Immature natural killer cell (primary cell): Measurements from ENCODE around the gene CDK5. TPM values are rescaled to one million over a fixed set of nuclear protein-coding genes. Genes with fewer than 3 reads are reported as not detected.
A peak's percentile ranks its signal among the peaks of the same experiment; 100 is the strongest.

Source experiments
- DNase-seq, 3 donors: peaks; one replicate each; pipeline ENCODE4 v3.0.0; 2022; ENCODE audit warnings: mixed read lengths in 1 of 3
- H3K27ac Mint-ChIP-seq, 6 donors: one replicate each; pipeline ENCODE4 v1.8.0; 2020; ENCODE audit warnings: mixed read lengths in 6 of 6, mild to moderate bottlenecking in 5 of 6, inconsistent platforms in 4 of 6, moderate library complexity in 3 of 6
- H3K27me3 Mint-ChIP-seq, 3 donors: one replicate each; pipeline ENCODE4 v1.8.0; 2020 to 2021; ENCODE audit warnings: low read depth in 3 of 3, mild to moderate bottlenecking in 3 of 3, mixed read lengths in 3 of 3, moderate library complexity in 3 of 3, inconsistent platforms in 1 of 3
- H3K36me3 Mint-ChIP-seq, 3 donors: one replicate each; pipeline ENCODE4 v1.8.0; 2020; ENCODE audit warnings: mixed read lengths in 3 of 3, inconsistent platforms in 2 of 3, mild to moderate bottlenecking in 2 of 3
- H3K4me1 Mint-ChIP-seq, 2 donors: one replicate each; pipeline ENCODE4 v1.8.0; 2020; ENCODE audit warnings: inconsistent platforms in 2 of 2, mild to moderate bottlenecking in 2 of 2, mixed read lengths in 2 of 2, moderate library complexity in 1 of 2
- H3K4me3 Mint-ChIP-seq, 5 donors: one replicate each; pipeline ENCODE4 v1.8.0; 2020; ENCODE audit warnings: mild to moderate bottlenecking in 5 of 5, mixed read lengths in 5 of 5, inconsistent platforms in 3 of 5, moderate library complexity in 3 of 5
- H3K9me3 Mint-ChIP-seq, 6 donors: one replicate each; pipeline ENCODE4 v1.8.0; 2020; ENCODE audit warnings: mild to moderate bottlenecking in 6 of 6, mixed read lengths in 6 of 6, inconsistent platforms in 4 of 6, moderate library complexity in 3 of 6
- polyA plus RNA-seq, 3 donors: library from polyadenylated mRNA; unstranded; fragments of 300-500 nt; fragmentation: Illumina TruSeq; gene quantifications; one replicate each; pipeline ENCODE4 v1.2.3, GENCODE V29; 2021

The CDK5 gene
- polyA plus RNA-seq, 3 donors from 2014 or later: 15.6 to 18.9 (median 17.9) TPM

GRCh38 chr7:151074817-151075661 lies 17.3 kb upstream of the CDK5 start:
- Mint-ChIP-seq H3K36me3 (peaks cover 0 to 8% (median 0%) of the 10 kb centered on the region in 3 donors), H3K27ac (no peak overlapping the region)

DNA sequence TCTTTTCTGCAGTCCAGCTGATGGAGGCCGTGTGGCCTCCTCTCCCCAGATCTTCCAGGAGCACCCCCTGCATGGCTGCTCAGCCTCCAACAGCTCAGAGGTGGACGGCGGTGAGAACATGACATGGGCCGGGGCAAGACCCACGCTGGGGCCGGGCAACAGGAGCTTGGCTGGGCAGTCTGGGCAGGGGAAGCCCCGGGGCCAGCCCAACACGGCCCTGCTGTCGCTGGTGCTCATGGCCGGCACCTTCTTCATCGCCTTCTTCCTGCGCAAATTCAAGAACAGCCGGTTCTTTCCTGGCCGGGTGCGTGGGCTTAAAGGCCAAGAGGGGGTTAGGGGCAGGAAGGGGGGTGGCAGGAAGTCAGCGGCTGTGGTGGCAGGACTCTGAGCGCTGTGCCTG lies 16.3 kb upstream of the CDK5 start:
- Mint-ChIP-seq H3K36me3 (peaks cover 0 to 14% (median 4%) of the 10 kb centered on the region in 3 donors), H3K27me3 (peaks cover 0 to 5% (median 0%) of the 10 kb centered on the region in 3 donors), H3K9me3 (no peaks in the 10 kb centered on the region), H3K4me1 (peaks cover 8% of the 10 kb centered on the region in 2 donors), H3K27ac (peak overlapping the region in 1 of 6 donors; percentile 28), H3K4me3 (no peak overlapping the region)
- no peak for DNase-seq

More at GRCh38 chr7:151074817-151075661, 17.3 kb upstream of the CDK5 start:
- Mint-ChIP-seq H3K4me3 (no peak overlapping the region), H3K4me1 (peaks cover 16 to 19% of the 10 kb centered on the region in 2 donors), H3K27me3 (peaks cover 0 to 7% (median 0%) of the 10 kb centered on the region in 3 donors), H3K9me3 (no peaks in the 10 kb centered on the region)
- DNase-seq: no peak

GRCh38 chr7:151071032-151071866 lies 13.6 kb upstream of the CDK5 start:
- no peak overlapping the region for H3K4me3 Mint-ChIP-seq
- H3K27ac Mint-ChIP-seq: no peak overlapping the region
- no peaks in the 10 kb centered on the region for H3K27me3 Mint-ChIP-seq
- no peaks in the 10 kb centered on the region for H3K4me1 Mint-ChIP-seq
- H3K9me3 Mint-ChIP-seq: no peaks in the 10 kb centered on the region
- no peak for DNase-seq
- peaks cover 0 to 22% (median 4%) of the 10 kb centered on the region in 3 donors for H3K36me3 Mint-ChIP-seq

- no peaks in the 10 kb centered on the region for H3K4me1 Mint-ChIP-seq
- H3K4me3 Mint-ChIP-seq: no peak overlapping the region
- DNase-seq: no peak
- H3K27ac Mint-ChIP-seq: no peak overlapping the region
- peaks cover 0 to 20% (median 4%) of the 10 kb centered on the region in 3 donors for H3K36me3 Mint-ChIP-seq
- no peaks in the 10 kb centered on the region for H3K27me3 Mint-ChIP-seq
- H3K9me3 Mint-ChIP-seq: no peaks in the 10 kb centered on the region
These were observed 12.9 kb upstream of the CDK5 start for GRCh38 chr7:151070574-151070960.

DNA sequence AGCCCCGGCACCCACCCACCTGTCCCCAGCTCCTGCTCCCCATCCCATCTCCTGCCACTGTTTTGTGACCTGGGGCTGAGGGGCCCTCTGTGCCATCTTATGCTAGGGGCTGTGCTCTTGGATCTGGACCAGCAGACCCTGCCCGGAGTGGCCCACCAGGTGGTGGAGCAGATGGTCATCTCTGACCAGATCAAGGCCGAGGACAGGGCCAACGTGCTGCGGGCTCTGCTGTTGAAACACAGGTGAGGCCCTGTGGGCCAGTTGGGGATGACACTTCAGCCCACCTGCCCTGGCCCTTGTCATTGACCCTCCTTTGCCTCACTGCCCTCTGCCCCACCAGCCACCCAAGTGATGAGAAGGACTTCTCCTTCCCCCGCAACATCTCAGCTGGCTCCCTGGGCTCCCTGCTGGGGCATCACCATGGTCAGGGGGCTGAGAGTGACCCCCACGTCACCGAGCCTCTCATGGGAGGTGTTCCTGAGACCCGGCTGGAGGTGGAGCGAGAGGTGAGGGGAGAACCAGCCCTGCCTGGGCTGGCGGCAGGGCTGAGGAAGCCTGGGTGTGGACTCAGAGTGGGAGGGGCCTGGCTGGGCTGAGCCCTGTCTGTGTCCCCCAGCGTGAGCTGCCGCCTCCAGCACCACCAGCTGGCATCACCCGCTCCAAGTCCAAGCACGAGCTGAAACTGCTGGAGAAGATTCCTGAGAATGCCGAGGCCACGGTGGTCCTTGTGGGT lies 12.3 kb upstream of the CDK5 start:
- no peaks in the 10 kb centered on the region for H3K4me1 Mint-ChIP-seq
- no peak overlapping the region for H3K4me3 Mint-ChIP-seq
- no peak overlapping the region for H3K27ac Mint-ChIP-seq
- no peak for DNase-seq
- no peaks in the 10 kb centered on the region for H3K9me3 Mint-ChIP-seq
- H3K27me3 Mint-ChIP-seq: no peaks in the 10 kb centered on the region
- peaks cover 0 to 22% (median 4%) of the 10 kb centered on the region in 3 donors for H3K36me3 Mint-ChIP-seq

- H3K4me3 Mint-ChIP-seq: no peak overlapping the region
- H3K4me1 Mint-ChIP-seq: no peaks in the 10 kb centered on the region
- peaks cover 0 to 22% (median 4%) of the 10 kb centered on the region in 3 donors for H3K36me3 Mint-ChIP-seq
- no peak overlapping the region for H3K27ac Mint-ChIP-seq
- no peak for DNase-seq
- H3K9me3 Mint-ChIP-seq: no peaks in the 10 kb centered on the region
- no peaks in the 10 kb centered on the region for H3K27me3 Mint-ChIP-seq
These were observed 10.5 kb upstream of the CDK5 start for GRCh38 chr7:151068069-151068773.

- DNase-seq: no peak
- Mint-ChIP-seq H3K4me1 (peaks cover 3 to 5% of the 10 kb centered on the region in 2 donors), H3K36me3 (peaks cover 0 to 22% (median 4%) of the 10 kb centered on the region in 3 donors), H3K4me3 (no peak overlapping the region), H3K9me3 (no peaks in the 10 kb centered on the region), H3K27ac (no peak overlapping the region), H3K27me3 (no peaks in the 10 kb centered on the region)
These were observed 8.7 kb upstream of the CDK5 start for GRCh38 chr7:151066273-151066974.

- peaks cover 8 to 12% of the 10 kb centered on the region in 2 donors for H3K4me1 Mint-ChIP-seq
- no peaks in the 10 kb centered on the region for H3K9me3 Mint-ChIP-seq
- peaks cover 0 to 18% (median 4%) of the 10 kb centered on the region in 3 donors for H3K36me3 Mint-ChIP-seq
- no peaks in the 10 kb centered on the region for H3K27me3 Mint-ChIP-seq
- H3K4me3 Mint-ChIP-seq: no peak overlapping the region
- no peak for DNase-seq
- no peak overlapping the region for H3K27ac Mint-ChIP-seq
These were observed 7.8 kb upstream of the CDK5 start for GRCh38 chr7:151065516-151065915.

GRCh38 chr7:151064993-151065392 lies 7.3 kb upstream of the CDK5 start:
- Mint-ChIP-seq H3K4me3 (no peak overlapping the region), H3K4me1 (peaks cover 13% of the 10 kb centered on the region in 2 donors), H3K27ac (no peak overlapping the region), H3K36me3 (peaks cover 0 to 18% (median 4%) of the 10 kb centered on the region in 3 donors), H3K27me3 (no peaks in the 10 kb centered on the region), H3K9me3 (no peaks in the 10 kb centered on the region)
- DNase-seq: no peak

DNA sequence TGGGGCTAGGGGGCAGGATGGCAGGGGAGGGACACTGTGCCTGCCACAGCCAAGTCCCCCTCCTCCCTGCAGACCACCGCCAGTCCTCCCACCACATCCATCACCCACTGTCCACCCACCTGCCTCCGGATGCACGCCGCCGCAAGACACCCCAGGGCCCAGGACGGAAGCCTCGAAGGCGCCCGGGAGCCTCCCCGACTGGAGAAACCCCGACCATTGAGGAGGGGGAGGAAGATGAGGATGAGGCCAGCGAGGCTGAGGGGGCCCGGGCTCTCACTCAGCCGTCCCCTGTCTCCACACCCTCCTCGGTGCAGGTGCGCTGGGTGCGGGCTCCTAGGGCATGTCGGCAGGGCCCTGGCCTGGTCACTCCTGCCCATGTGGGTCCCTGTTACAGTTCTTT lies 6.8 kb upstream of the CDK5 start:
- DNase-seq: no peak
- Mint-ChIP-seq H3K9me3 (no peaks in the 10 kb centered on the region), H3K27me3 (no peaks in the 10 kb centered on the region), H3K4me3 (no peak overlapping the region), H3K36me3 (peaks cover 0 to 17% (median 4%) of the 10 kb centered on the region in 3 donors), H3K4me1 (peaks cover 13 to 14% of the 10 kb centered on the region in 2 donors), H3K27ac (no peak overlapping the region)

DNA sequence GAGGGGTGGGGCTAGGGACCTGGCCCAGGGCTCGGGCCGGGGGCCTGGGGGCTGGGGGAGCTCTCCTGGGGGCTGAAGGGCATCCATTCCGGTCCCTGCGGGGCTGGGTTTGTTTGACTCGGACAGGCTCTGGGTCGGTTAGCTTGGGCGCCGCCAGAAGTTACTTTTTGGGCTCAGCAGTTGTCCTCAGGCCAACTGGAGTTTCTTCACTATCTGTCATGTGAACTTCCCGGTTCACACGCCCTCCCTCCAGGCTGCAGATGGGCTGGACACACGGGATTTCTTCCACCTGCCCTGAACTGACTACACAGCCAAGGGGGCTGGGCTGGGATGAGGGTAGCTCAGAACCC lies 5.5 kb upstream of the CDK5 start:
- Mint-ChIP-seq H3K36me3 (peaks cover 0 to 12% (median 0%) of the 10 kb centered on the region in 3 donors), H3K4me1 (peaks cover 24% of the 10 kb centered on the region in 2 donors), H3K27ac (no peak overlapping the region), H3K4me3 (no peak overlapping the region), H3K9me3 (no peaks in the 10 kb centered on the region), H3K27me3 (peaks cover 0 to 6% (median 0%) of the 10 kb centered on the region in 3 donors)
- DNase-seq: no peak

DNA sequence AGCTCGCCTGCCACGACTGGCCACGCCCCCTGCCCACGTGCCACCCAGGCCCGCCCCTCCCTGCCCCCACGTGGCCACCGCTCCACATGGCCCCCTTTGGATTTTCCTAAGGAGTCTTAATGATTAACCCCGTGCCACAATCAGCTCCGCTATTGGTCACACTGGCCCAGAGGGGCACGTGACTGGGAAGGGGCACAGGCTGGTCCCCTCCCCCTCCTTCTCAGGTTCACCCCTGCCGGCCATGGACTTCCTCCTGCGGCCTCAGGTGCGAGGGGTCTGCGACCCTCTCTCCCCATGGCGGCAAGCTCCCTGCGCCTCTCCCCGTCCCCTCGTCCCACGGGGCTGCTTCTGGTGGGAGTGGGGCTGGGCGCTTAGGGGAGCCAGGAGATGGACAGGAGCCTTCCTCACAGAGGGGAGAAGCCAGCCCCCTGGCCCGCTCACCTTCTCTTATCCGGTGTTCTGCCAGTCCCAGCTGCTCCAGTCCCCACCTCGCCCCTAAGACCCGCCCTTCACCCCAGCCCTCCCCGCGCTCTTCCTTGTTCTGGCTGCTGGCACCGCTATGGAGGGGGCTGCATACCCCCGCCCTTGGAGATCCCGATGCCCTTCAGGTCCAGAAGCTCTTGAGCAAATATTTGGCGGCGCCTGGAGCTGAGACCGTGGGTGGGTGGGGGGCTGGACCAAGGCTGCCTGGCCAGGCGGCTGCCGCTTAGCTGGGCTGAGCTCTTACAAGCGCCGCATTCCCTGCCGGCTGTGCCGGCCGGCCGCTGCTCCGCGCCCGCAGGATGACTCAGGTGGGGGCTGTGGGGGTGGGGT lies 4.9 kb upstream of the CDK5 start:
- no peak for DNase-seq
- no peak overlapping the region for H3K27ac Mint-ChIP-seq

More for the DNA sequence above, 4.9 kb upstream of the CDK5 start:
- Mint-ChIP-seq H3K9me3 (no peaks in the 10 kb centered on the region), H3K4me1 (peaks cover 26 to 30% of the 10 kb centered on the region in 2 donors), H3K36me3 (peaks cover 0 to 9% (median 0%) of the 10 kb centered on the region in 3 donors), H3K4me3 (no peak overlapping the region), H3K27me3 (peaks cover 0 to 6% (median 3%) of the 10 kb centered on the region in 3 donors)
